DMS114 treated with DMSO at 0.1 percent for 48 hours (cell line): ENCODE data around the gene ILRUN.
"Not testable (repeated sequence)": the region's sequence is repeated elsewhere in the genome, so short reads cannot be mapped to it uniquely, and the experiment has no call there.

Experiments used
- DNase-seq: peaks from one replicate; lab custom pipeline; 2025; ENCODE audit not compliant: unreplicated experiment; lab: John Stamatoyannopoulos, UW

The ILRUN gene

DNA sequence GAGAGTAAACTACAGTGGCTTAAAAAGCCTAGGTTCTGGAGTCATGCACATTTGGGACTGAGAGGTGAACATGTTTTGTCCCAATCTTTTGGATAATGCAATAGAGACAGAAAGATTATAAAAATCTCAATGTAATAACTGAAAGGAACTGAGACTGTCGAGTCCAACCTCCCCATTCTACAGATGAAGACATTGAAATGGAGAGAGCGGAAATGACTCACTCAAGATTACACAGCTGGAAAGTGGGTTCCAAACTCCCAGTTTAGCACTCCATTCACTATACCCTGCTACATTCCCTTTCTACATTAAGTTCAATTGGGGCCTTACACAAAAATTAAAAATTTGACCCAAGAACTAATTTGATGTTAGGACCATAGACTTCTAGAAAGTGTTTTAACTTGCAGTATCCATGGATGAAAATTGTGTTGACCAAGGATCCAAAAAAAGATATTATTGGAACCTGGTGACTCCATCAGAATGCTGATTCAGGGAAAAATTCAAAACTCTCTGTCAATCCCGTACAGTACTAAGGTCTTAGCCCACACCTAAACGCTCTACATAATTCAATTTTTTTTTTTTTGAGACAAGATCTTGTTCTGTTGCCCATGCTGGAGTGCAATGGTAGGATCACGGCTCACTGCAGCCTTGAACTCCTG is 1.5 kb upstream of the ILRUN start:
- no peak for DNase-seq

- no peak for DNase-seq
These were observed 923 bp upstream of the ILRUN start for GRCh38 chr6:34697544-34697836.

GRCh38 chr6:34696189-34696738 is 303 bp downstream of the ILRUN start:
- no peak for DNase-seq

- no peak for DNase-seq
These were observed 808 bp downstream of the ILRUN start for GRCh38 chr6:34695729-34696188.

GRCh38 chr6:34692280-34692679 is 4.3 kb downstream of the ILRUN start:
- no peak for DNase-seq

GRCh38 chr6:34689742-34690141 is 6.8 kb downstream of the ILRUN start:
- DNase-seq, result no peak

DNA sequence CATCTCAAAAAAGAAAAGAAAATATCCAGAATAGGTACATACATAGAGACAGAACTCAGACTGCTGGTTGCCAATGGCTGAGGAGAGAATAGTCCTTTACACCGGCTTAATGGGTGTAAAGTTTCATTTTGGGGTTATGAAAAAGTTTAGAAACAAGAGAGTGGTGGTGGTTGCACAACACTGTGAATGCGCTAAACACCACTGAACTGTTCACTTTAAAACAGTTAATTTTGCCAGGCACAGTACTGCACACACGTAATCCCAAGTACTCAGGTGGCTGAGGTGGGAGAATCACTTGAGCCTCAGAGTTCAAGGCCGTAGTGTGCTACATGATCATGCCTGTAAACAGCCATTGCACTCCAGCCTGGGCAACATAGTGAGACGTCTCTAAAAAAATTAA is 7.6 kb downstream of the ILRUN start:
- DNase-seq, result no peak

- DNase-seq, result no peak
These were observed 11.6 kb downstream of the ILRUN start for GRCh38 chr6:34684919-34685318.

DNA sequence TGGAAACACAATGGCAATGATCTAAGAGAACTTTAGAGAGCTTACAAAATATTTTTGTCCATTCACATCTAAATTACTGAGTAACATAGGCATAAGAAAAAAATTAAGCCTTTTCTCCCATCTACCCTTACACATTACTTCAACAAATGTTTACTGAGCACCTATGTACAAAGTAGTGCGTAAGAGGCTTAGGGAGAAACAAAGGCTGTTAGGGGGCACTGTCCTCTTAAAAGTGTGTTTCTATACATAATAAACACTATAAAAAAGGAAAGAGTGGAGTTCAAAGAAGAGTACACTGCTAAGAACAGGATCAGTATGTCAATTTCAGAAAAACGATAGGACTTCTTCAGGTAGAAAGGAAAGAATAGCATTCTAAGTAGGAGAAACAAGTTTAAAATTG is 12.2 kb downstream of the ILRUN start:
- DNase-seq, result no peak

DNA sequence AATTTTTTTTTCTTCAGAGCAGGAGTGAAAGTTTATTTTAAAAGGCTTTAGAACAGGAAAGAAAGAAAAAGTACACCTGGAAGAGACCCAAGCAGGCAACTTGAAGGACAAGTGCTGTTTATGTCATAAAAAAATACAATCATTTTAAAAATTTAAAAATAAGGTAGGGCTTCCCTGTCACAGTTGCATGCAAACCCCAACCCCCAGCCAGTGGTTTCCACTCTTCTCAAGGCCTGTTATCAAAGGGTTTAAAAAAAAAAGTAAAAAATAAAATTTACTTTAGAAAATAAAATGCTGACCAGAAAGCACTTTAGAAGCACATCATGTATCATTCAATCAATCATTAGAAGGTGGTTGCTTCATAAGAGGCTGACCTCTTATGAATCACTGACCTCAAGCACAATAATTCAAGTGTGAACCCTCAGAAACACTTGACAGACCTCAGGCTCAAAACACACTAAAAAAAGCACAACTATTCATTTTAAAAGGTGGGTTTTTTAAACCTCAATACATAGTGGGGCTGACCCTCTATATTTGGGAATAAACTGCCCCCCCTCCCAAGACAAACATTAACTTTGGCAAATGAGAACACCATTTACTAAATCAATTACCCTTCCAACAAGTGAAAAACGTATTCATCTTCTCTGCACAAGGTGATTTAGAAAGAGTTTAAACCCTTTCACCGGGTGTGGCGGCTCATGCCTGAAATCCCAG is 15.6 kb downstream of the ILRUN start:
- no peak for DNase-seq

- DNase-seq, result not testable (repeated sequence)
These were observed 16.3 kb downstream of the ILRUN start for GRCh38 chr6:34680313-34680712.

DNA sequence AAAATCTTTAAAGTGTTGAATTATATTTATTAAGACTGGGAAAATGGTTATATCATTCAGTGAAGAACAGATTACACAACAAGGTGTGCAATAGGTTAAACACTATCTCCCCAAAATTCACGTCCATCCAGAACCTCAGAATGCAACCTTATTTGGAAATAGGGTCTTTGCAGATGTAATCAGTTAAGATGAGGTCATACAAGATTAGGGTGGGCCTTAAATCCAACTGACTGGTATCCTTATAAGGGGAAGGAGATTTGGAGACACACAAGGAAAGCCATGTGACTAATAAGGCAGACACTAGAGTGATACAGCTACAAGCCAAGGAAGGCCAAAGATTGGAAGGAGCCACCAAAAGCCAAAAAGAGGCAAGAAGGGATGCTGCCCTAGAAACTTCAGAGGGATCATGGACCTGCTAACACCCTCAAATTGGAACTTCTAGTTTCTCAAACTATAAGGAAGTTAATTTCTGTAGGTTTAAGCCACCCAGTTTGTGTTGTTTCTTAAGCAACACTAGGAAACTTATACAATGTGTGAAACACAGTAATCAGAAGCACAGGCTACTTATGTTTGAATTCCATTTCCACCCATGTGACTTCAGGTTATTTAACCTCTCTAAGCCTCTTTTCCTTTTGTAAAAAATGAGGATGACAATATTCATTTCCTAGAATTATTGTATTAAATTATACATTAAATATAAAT is 16.9 kb downstream of the ILRUN start:
- no peak for DNase-seq

DNA sequence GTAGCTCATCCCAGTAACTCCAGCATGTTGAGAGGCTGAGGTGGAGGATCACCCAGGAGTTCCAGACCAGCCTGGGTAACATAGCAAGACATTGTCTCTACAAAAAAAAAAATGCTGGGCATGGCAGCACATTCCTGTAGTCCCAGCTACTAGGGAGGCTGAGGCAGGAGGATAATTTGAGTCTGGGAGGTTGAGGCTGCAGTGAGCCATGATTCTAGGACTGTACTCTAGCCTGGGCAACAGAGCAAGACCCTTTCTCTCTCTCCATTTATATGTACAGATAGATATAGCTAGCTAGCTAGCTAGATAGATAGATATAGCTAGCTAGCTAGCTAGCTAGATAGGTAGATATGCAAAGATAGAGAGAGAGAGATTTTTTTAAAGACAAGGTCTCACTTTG is 20.4 kb downstream of the ILRUN start:
- no peak for DNase-seq

- DNase-seq, result not testable (repeated sequence)
These were observed 21.6 kb downstream of the ILRUN start for GRCh38 chr6:34674930-34675329.

GRCh38 chr6:34674268-34674639 is 22.3 kb downstream of the ILRUN start:
- no peak for DNase-seq

DNA sequence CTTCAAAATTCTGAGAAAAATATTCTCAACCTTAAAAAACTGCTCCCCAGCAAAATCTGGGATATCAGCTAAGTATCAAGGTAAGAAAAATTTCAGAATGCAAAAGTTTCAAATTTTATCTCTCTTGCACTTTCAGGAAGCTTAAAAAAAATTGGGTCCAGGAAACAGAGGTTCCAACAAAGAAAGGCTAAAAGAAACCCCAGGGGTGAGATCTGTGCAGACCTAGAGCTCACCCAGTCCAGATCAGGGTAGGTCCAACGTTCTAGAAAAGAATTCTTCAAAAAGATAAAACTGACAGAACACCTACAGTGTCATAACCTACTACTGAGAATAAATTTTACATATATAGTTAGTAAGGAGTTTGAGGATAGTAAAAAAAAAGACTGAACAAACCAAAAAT is 23.5 kb downstream of the ILRUN start:
- DNase-seq, result no peak

DNA sequence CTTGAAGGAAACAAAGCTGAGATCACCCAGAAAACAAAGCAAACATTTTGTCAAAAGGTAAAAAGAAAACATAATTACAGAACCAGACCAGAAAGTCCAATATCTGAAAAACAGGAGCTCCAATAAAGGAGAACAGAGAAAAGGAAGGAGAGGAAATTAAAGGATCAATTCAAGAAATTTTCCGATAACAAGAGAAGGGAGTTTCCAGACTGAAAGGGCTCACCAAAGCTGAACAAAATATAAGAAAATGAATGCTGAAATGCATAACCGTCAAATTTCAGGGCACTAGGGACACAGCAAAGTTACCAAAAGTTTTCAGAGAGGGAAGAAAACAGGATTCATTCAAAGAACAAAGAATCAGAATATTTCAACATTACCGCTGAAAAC is 23.9 kb downstream of the ILRUN start:
- no peak for DNase-seq

DNA sequence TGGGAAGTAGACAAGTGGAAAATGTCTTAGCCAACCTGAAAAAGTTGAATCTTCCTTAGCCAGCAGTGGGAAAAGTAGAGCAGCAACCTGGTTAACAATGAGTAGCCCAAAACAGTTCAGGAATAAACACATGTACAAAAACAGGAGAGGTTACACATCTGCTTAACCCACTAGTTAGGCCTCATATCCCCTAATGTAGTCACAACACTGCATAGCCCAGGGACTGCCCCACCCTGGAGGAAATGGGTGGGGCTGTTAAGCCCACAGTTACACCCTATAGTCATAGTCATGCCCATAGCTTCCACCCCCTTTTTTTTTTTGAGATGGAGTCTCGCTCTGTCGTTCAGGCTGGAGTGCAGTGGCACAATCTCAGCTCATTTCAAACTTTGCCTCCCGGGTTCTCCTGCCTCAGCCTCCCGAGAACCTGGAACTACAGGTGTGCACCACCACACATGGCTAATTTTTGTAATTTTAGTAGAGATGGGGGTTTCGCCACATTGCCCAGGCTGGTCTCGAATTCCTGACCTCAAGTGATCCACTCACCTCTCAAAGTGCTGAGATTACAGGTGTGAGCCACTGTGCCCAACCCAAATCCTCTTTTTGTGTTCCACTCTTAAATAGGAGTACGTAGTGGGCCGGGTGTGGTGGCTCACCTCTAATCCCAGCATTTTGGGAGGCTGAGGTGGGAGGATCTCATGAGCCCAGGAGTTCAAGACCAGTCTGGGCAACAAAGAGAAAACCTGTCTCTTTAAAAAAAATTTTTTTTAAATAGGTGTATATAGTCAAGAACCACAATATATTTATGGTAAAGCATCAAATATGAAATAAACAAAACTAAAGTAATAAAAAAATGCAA is 24.5 kb downstream of the ILRUN start:
- DNase-seq, result no peak

GRCh38 chr6:34671367-34671766 is 25.2 kb downstream of the ILRUN start:
- DNase-seq, result no peak

DNA sequence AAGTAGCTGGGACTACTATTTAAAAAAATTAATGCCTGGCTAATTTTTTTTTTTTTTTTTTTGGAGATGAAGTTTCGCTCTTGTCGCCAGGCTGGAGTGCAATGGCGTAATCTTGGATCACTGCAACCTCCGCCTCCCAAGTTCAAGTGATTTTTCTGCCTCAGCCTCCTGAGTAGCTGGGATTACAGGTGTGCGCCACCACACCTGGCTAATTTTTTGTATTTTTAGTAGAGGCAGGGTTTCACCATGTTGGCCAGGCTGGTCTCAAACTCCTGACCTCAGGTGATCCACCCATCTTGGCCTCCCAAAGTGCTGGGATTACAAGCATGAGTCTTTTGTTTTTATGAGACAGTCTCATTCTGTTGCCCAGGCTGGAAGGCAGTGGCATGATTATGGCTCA is 27.8 kb downstream of the ILRUN start:
- DNase-seq, result not testable (repeated sequence)
